Effector memory CD4-positive, alpha-beta T cell (primary cell): Measurements from ENCODE around the gene GTPBP1.

Source experiments
- DNase-seq, 3 donors: peaks; one replicate each; pipeline ENCODE4 v3.0.0-alpha.2; 2020
- H3K27ac ChIP-seq: 2 replicates; pipeline ENCODE4 v1.7.0; 2013; ENCODE audit warnings: mild to moderate bottlenecking, low read length, moderate library complexity; ENCODE audit not compliant: insufficient read depth, poor library complexity, severe bottlenecking
- H3K27me3 ChIP-seq: replicated peaks from 2 replicates; pipeline ENCODE4 v1.7.0; 2013; ENCODE audit warnings: mild to moderate bottlenecking, low read length; ENCODE audit not compliant: insufficient read depth, control insufficient read depth, poor library complexity, severe bottlenecking
- H3K36me3 ChIP-seq: 2 replicates; pipeline ENCODE4 v1.7.0; 2013; ENCODE audit warnings: mild to moderate bottlenecking, low read length, moderate library complexity; ENCODE audit not compliant: control insufficient read depth, insufficient read depth
- H3K4me1 ChIP-seq: 2 replicates; pipeline ENCODE4 v1.7.0; 2013; ENCODE audit warnings: low read length, mild to moderate bottlenecking; ENCODE audit not compliant: control insufficient read depth, insufficient read depth, poor library complexity, severe bottlenecking
- H3K4me3 ChIP-seq: 2 replicates; pipeline ENCODE4 v1.7.0; 2013; ENCODE audit warnings: low read length, low read depth, mild to moderate bottlenecking; ENCODE audit not compliant: insufficient read depth, poor library complexity, severe bottlenecking
- H3K9me3 ChIP-seq: 2 replicates; pipeline ENCODE4 v1.7.0; 2013; ENCODE audit warnings: mild to moderate bottlenecking, low read length, moderate library complexity; ENCODE audit not compliant: control insufficient read depth

GTPBP1 gene

DNA sequence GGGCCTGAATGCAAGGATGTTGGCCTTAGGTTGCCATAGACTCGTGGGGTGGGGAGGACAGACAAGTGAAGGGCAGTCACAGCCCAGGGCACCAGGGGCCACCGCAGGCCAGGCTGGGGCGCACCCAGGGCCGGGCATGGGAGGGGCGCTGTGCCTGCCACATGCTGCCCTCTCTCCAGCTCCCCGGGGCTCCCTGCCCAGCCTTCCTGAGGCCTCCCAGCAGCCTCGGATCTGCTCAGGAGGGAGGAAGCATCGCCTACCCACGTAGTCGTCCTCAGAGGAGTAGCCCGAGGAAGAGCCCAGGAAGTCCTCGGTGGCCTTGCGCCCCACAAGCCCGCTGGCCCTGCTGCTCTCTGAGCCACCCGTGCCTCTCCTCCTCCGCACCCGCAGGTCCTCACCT, 44.9 kb downstream of the GTPBP1 start:
- Histone ChIP-seq H3K4me1 (peaks cover 41% of the 10 kb centered on the region), H3K27ac (peak overlapping the region; percentile 84), H3K27me3 (no peaks in the 10 kb centered on the region), H3K4me3 (peak overlapping the region; percentile 49), H3K36me3 (peaks cover 72% of the 10 kb centered on the region), H3K9me3 (no peaks in the 10 kb centered on the region)
- DNase-seq, result no peak

GRCh38 chr22:38751066-38751421, 45.3 kb downstream of the GTPBP1 start:
- Histone ChIP-seq H3K4me3 (peak overlapping the region; percentile 49), H3K27me3 (no peaks in the 10 kb centered on the region), H3K9me3 (no peaks in the 10 kb centered on the region), H3K4me1 (peaks cover 40% of the 10 kb centered on the region), H3K36me3 (peaks cover 68% of the 10 kb centered on the region), H3K27ac (peak overlapping the region; percentile 84)
- no peak for DNase-seq

DNA sequence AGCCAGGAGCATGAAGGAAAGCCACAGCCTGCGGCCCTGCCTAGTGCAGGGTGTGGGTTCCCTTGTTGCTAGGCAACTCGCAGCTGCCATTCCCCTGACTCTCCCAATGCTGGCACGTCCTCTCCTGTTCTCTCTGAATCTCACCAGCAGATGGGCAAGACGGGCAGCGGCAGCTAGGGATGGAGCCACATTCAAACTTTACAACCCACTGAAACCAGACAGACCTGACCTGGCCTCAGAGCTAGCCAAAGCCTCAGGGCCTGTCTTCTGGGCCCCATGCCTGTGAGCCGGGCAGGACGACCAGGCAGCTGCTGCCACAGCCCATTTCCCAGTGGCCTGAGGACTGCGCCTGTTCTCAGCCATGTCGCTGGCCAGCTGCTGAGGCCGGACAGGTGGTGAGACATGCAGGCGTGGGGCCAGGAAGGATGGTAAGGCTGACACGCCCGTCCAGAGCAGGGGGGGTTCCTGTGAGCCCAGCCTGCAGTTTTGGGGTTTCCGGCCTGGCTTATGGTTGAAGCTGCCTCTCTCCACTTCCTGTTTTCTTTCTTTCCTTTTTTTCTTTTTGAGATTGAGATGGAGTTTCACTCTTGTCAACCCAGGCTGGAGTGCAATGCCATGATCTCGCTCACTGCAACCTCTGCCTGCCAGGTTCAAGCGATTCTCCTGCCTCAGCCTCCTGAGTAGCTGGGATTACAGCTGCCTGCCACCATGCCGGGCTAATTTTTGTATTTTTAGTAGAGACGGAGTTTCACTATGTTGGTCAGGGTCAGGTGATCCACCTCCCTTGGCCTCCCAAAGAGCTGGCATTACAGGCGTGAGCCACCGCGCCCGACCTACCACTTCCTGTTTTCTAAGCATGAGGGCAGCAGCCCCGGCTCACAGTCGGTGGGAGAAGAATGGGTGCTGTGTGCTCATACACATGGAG, 45.9 kb downstream of the GTPBP1 start:
- peak; percentile 65 to 72 (median 66) for DNase-seq
- Histone ChIP-seq H3K27me3 (no peaks in the 10 kb centered on the region), H3K27ac (peak overlapping the region; percentile 84), H3K9me3 (no peaks in the 10 kb centered on the region), H3K4me1 (peaks cover 46% of the 10 kb centered on the region), H3K36me3 (peaks cover 62% of the 10 kb centered on the region), H3K4me3 (peak overlapping the region; percentile 49)

DNA sequence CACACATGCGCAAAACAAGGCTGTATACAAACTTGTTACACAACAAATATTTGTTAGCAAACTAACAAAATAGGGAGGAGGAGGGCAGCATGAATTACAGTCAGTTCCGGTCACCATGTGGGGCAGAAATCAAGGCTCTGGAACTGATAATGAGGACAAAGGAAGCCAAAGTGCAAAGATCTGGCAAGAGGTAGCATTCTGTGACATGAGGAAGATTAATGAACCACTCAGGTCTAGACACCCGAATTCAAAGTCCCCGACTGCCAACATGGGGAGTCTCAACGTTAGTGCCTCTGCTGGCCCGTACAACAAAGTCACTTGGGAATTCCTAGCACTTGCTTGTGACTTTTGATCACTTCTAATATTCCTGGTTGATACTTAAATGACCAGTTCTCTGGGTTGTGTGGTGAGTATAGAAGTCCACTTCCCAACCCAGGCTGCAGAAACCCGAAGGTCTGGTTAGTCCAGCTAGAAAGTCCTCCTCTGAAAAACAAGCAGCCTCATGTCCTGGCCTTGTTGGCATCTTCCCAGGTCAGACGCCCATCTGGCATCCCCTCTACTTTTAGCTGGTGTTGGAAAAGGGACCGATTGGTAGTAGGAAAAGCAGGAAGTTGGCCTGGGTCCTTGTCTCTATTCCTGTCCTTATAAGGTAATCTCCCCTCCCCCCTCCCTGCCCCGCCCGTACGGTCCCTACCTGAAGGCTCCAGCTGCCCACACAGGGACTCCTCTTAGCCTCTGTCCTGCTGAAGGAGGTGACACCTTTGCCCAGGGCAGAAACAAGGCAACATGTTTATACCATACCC, 48.4 kb downstream of the GTPBP1 start:
- Histone ChIP-seq H3K4me3 (peak overlapping the region; percentile 87), H3K9me3 (no peaks in the 10 kb centered on the region), H3K36me3 (peaks cover 37% of the 10 kb centered on the region), H3K4me1 (peaks cover 63% of the 10 kb centered on the region), H3K27ac (peak overlapping the region; percentile 84), H3K27me3 (no peaks in the 10 kb centered on the region)
- DNase-seq, result no peak

- peak overlapping the region; percentile 87 for H3K4me3 ChIP-seq
- H3K27ac ChIP-seq, result peak overlapping the region; percentile 84
- no peaks in the 10 kb centered on the region for H3K9me3 ChIP-seq
- peaks cover 31% of the 10 kb centered on the region for H3K36me3 ChIP-seq
- H3K27me3 ChIP-seq, result no peaks in the 10 kb centered on the region
- H3K4me1 ChIP-seq, result peaks cover 63% of the 10 kb centered on the region
- DNase-seq, result no peak
Measured at GRCh38 chr22:38754751-38755154, 49.0 kb downstream of the GTPBP1 start.

DNA sequence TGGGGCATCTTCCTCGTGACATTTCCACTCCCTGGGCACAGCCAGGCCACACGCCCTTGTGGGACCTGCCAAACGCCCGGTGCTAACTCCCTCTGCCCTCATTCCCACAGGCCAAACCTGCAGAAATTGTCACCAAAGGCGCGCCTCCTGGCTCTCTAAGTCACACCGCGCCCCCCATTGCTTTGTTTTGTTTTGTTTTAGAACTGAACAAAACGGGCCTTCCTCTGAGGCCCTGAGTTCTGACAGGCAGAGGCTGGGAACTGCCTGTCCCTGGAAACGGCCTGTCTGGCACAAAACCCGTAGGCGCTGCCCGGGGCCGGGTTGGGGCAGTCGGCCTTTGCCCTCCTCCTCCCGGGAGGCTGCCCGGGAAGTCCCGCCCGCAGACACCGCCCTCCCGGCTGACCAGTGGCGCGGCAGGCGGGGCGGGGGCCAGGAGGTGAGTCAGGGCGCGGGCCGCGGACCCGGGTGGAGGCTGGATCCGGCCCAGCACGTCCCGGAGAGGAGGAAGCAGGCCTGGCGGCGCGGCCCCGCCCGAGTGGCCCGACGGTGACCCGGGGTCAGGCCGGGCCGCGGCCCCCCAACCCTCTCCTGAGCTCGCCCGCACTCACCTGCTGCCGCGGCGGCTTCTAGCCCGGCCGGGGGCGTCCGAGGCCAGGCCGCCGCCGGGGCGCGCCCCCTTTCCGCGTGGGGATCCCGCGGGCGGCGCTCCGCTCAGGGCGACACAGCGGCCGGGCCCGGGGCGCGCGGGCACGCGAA, 49.6 kb downstream of the GTPBP1 start:
- Histone ChIP-seq H3K4me1 (peaks cover 58% of the 10 kb centered on the region), H3K27ac (peak overlapping the region; percentile 84), H3K27me3 (no peaks in the 10 kb centered on the region), H3K36me3 (peaks cover 25% of the 10 kb centered on the region), H3K9me3 (no peaks in the 10 kb centered on the region), H3K4me3 (peak overlapping the region; percentile 87)
- peak; percentile 38 to 48 (median 45) for DNase-seq

GRCh38 chr22:38755911-38756532, 50.3 kb downstream of the GTPBP1 start, which contains the start of gene SUN2:
SUN2 (minus strand) TSS chr22:38755998; CDS start chr22:38752628, 3,370 bp downstream.
- H3K4me1 ChIP-seq, result peaks cover 51% of the 10 kb centered on the region
- H3K27me3 ChIP-seq, result no peaks in the 10 kb centered on the region
- peak; percentile 88 to 93 (median 89) for DNase-seq
- no peaks in the 10 kb centered on the region for H3K9me3 ChIP-seq
- H3K4me3 ChIP-seq, result peak within 1 kb of the TSS; percentile 87
- H3K36me3 ChIP-seq, result peaks cover 19% of the 10 kb centered on the region
- H3K27ac ChIP-seq, result peak within 1 kb of the TSS; percentile 84

GRCh38 chr22:38756711-38757463, 51.1 kb downstream of the GTPBP1 start:
- Histone ChIP-seq H3K27ac (peak overlapping the region; percentile 67), H3K4me3 (peak overlapping the region; percentile 62), H3K27me3 (no peaks in the 10 kb centered on the region), H3K4me1 (peaks cover 43% of the 10 kb centered on the region), H3K9me3 (no peaks in the 10 kb centered on the region), H3K36me3 (peaks cover 13% of the 10 kb centered on the region)
- DNase-seq, result no peak

DNA sequence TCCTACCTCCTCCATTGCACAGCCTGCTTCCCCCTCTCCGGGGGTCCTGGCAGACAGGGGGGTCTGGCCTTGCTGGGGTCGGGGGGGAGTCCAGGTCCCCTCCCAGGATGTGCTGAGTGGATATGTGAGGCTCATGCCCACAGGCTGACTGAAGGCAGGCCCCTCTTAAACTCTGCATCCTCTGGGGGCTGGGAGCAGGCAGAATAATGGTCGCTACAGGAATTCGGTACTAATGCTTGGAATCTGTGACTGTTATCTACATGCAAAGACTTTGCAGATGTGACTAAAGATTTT, 51.7 kb downstream of the GTPBP1 start:
- Histone ChIP-seq H3K4me3 (peak overlapping the region; percentile 15), H3K4me1 (peaks cover 37% of the 10 kb centered on the region), H3K27me3 (no peaks in the 10 kb centered on the region), H3K9me3 (no peaks in the 10 kb centered on the region), H3K27ac (peak overlapping the region; percentile 67), H3K36me3 (peaks cover 10% of the 10 kb centered on the region)
- no peak for DNase-seq
